HCT116 (cell line): Measurements from ENCODE around the gene ZBED1.

ENCODE experiments used
- CEBPB ChIP-seq: IDR thresholded peaks from 2 replicates; pipeline ENCODE4 v1.6.1; 2012; ENCODE audit warnings: low read depth
- POLR2AphosphoS5 ChIP-seq: IDR thresholded peaks from 2 replicates; pipeline ENCODE4 v1.6.1; 2011; ENCODE audit warnings: mild to moderate bottlenecking, low read depth, low read length, moderate library complexity
- TF ChIP-seq, protein P1 (sequence below), 3 experiments: fragments of 200-600 bp in 1 of 3; sonication (generic) in 1 of 3; IDR thresholded peaks in 2 of 3; conservative IDR thresholded peaks in 1 of 3; 2 replicates each; pipeline ENCODE4 v1.5.1; 2012 to 2017; ENCODE audit warnings: low read depth in 2 of 3, low read length in 2 of 3, antibody characterized with exemption in 1 of 3, borderline replicate concordance in 1 of 3, control low read depth in 1 of 3, mild to moderate bottlenecking in 1 of 3, mixed read lengths in 1 of 3, mixed run types in 1 of 3, moderate library complexity in 1 of 3; ENCODE audit not compliant: insufficient read depth in 1 of 3

DNA sequence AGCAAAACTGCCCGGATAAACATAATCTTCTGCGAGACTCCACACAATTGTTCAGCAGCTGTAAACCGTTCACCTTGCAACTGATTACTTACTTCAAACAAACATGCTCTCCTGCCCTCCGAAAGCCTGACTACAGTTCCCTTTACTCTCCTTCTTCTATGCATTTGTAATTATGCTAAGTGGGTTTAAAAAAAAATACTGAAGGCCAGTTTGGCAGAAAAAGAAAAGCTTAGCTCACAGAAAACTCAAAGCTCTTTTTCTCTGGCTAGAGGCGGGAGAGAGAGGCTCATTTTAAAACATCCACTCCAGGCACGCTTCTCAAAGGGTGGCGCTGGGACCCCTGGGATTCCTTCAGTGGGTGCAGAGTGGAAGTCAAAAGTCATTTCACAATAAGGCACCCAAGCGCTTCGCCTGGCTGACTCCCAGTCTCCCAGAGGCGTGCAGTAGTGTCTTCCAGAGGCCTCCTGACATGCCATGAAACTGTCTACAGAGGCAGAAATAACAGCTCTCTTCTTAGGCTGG lies 1.9 kb downstream of the ZBED1 start:
- no peak for TF ChIP-seq POLR2AphosphoS5
- no peak for TF ChIP-seq CEBPB
- TF ChIP-seq, protein P1, sequence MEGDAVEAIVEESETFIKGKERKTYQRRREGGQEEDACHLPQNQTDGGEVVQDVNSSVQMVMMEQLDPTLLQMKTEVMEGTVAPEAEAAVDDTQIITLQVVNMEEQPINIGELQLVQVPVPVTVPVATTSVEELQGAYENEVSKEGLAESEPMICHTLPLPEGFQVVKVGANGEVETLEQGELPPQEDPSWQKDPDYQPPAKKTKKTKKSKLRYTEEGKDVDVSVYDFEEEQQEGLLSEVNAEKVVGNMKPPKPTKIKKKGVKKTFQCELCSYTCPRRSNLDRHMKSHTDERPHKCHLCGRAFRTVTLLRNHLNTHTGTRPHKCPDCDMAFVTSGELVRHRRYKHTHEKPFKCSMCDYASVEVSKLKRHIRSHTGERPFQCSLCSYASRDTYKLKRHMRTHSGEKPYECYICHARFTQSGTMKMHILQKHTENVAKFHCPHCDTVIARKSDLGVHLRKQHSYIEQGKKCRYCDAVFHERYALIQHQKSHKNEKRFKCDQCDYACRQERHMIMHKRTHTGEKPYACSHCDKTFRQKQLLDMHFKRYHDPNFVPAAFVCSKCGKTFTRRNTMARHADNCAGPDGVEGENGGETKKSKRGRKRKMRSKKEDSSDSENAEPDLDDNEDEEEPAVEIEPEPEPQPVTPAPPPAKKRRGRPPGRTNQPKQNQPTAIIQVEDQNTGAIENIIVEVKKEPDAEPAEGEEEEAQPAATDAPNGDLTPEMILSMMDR (IDR thresholded peaks at IDR 0.05 in 2 of 3, conservative IDR thresholded peaks at IDR 0.05 in 1 of 3; ENCODE audit: borderline replicate concordance in 1 of 3, insufficient read depth in 1 of 3, low read depth in 2 of 3, low read length in 2 of 3): no peak
